H9 (cell line): Measurements from ENCODE around the gene SRRD. TPM values are rescaled to one million over a fixed set of nuclear protein-coding genes. Genes with fewer than 3 reads are reported as not detected.

Source experiments
- DNase-seq: peaks from one replicate; pipeline ENCODE4 v3.0.0-alpha.2; 2017
- H2AFZ ChIP-seq: one replicate; pipeline ENCODE4 v1.6.1; 2013; ENCODE audit warnings: mild to moderate bottlenecking, low read length, control low read depth, moderate library complexity
- H2AK5ac ChIP-seq: 2 replicates; pipeline ENCODE4 v1.6.1; 2013; ENCODE audit warnings: low read length, control low read depth, mixed read lengths; ENCODE audit not compliant: insufficient read length
- H2BK120ac ChIP-seq: one replicate; pipeline ENCODE4 v1.6.1; 2013; ENCODE audit warnings: low read depth, mild to moderate bottlenecking, low read length, control low read depth, inconsistent platforms; ENCODE audit not compliant: poor library complexity, severe bottlenecking
- H2BK12ac ChIP-seq: 2 replicates; pipeline ENCODE4 v1.6.1; 2013; ENCODE audit warnings: low read length, control low read depth, mixed read lengths, low read depth; ENCODE audit not compliant: insufficient read length
- H2BK15ac ChIP-seq: 2 replicates; pipeline ENCODE4 v1.6.1; 2013; ENCODE audit warnings: low read depth, low read length, control low read depth
- H2BK20ac ChIP-seq: one replicate; pipeline ENCODE4 v1.6.1; 2013; ENCODE audit warnings: low read depth, mild to moderate bottlenecking, low read length, control low read depth, inconsistent platforms; ENCODE audit not compliant: poor library complexity, severe bottlenecking
- H2BK5ac ChIP-seq: 2 replicates; pipeline ENCODE4 v1.6.1; 2013; ENCODE audit warnings: low read length, control low read depth, mixed read lengths; ENCODE audit not compliant: insufficient read length
- H3K14ac ChIP-seq: 2 replicates; pipeline ENCODE4 v1.6.1; 2013; ENCODE audit warnings: low read length, control low read depth; ENCODE audit not compliant: insufficient read depth
- H3K18ac ChIP-seq: 2 replicates; pipeline ENCODE4 v1.6.1; 2013; ENCODE audit warnings: low read depth, mild to moderate bottlenecking, mixed read lengths, low read length, control low read depth; ENCODE audit not compliant: insufficient read length
- H3K23ac ChIP-seq: 2 replicates; pipeline ENCODE4 v1.6.1; 2013; ENCODE audit warnings: low read length, control low read depth, mixed read lengths, low read depth; ENCODE audit not compliant: insufficient read length
- H3K23me2 ChIP-seq: 2 replicates; pipeline ENCODE4 v1.6.1; 2013; ENCODE audit warnings: low read depth, mild to moderate bottlenecking, mixed read lengths, low read length, control low read depth; ENCODE audit not compliant: insufficient read length, poor library complexity, severe bottlenecking
- H3K27ac ChIP-seq: 2 replicates; pipeline ENCODE4 v1.5.1; 2013; ENCODE audit warnings: low read length, control low read depth, mixed read lengths, low read depth; ENCODE audit not compliant: insufficient read length
- H3K27me3 ChIP-seq: 2 replicates; pipeline ENCODE4 v1.6.1; 2013; ENCODE audit warnings: low read length, control low read depth, inconsistent platforms; ENCODE audit not compliant: insufficient read depth
- H3K4ac ChIP-seq: 2 replicates; pipeline ENCODE4 v1.6.1; 2013; ENCODE audit warnings: low read depth, mild to moderate bottlenecking, control low read depth, inconsistent platforms, low read length, moderate library complexity
- H3K4me1 ChIP-seq: 2 replicates; pipeline ENCODE4 v1.6.1; 2013; ENCODE audit warnings: low read length, control low read depth, inconsistent platforms; ENCODE audit not compliant: insufficient read depth
- H3K4me2 ChIP-seq: 2 replicates; pipeline ENCODE4 v1.6.1; 2013; ENCODE audit warnings: low read length, control low read depth, mixed read lengths; ENCODE audit not compliant: insufficient read length, insufficient read depth
- H3K56ac ChIP-seq: 2 replicates; pipeline ENCODE4 v1.6.1; 2013; ENCODE audit warnings: low read depth, mild to moderate bottlenecking, mixed read lengths, low read length, control low read depth; ENCODE audit not compliant: insufficient read length
- H3K79me1 ChIP-seq: 2 replicates; pipeline ENCODE4 v1.6.1; 2013; ENCODE audit warnings: low read depth, mild to moderate bottlenecking, moderate library complexity, low read length, control low read depth, inconsistent platforms; ENCODE audit not compliant: insufficient read depth, poor library complexity, severe bottlenecking
- H3K79me2 ChIP-seq: 2 replicates; pipeline ENCODE4 v1.6.1; 2013; ENCODE audit warnings: low read length, control low read depth, inconsistent platforms; ENCODE audit not compliant: insufficient read depth
- H3K9ac ChIP-seq: 2 replicates; pipeline ENCODE4 v1.6.1; 2013; ENCODE audit warnings: low read length, control low read depth, mixed read lengths; ENCODE audit not compliant: insufficient read length; ENCODE audit errors: extremely low read depth
- H3K9me3 ChIP-seq: one replicate; pipeline ENCODE4 v1.6.1; 2013; ENCODE audit warnings: low read depth, low read length, inconsistent platforms; ENCODE audit not compliant: control insufficient read depth
- H3T11ph ChIP-seq: one replicate; pipeline ENCODE4 v1.6.1; 2013; ENCODE audit warnings: mild to moderate bottlenecking, low read length, control low read depth, inconsistent platforms
- H4K20me1 ChIP-seq: one replicate; pipeline ENCODE4 v1.6.1; 2013; ENCODE audit not compliant: control insufficient read depth, insufficient read length, insufficient read depth
- H4K5ac ChIP-seq: 2 replicates; pipeline ENCODE4 v1.6.1; 2013; ENCODE audit warnings: low read depth, mild to moderate bottlenecking, mixed read lengths, low read length, control low read depth; ENCODE audit not compliant: insufficient read length
- H4K8ac ChIP-seq: replicated peaks from 2 replicates; pipeline ENCODE4 v1.6.1; 2013; ENCODE audit warnings: low read length, control low read depth, mixed read lengths, low read depth; ENCODE audit not compliant: insufficient read length
- H4K91ac ChIP-seq: 2 replicates; pipeline ENCODE4 v1.6.1; 2013; ENCODE audit warnings: low read depth, mild to moderate bottlenecking, moderate library complexity, mixed read lengths, low read length, control low read depth; ENCODE audit not compliant: insufficient read length
- H3K27ac Mint-ChIP-seq, 3 experiments: 2 replicates in 2 of 3; 3 replicates in 1 of 3; pipeline ENCODE4 v1.8.0; 2020 to 2021; ENCODE audit warnings: mixed read lengths in 3 of 3, mild to moderate bottlenecking in 1 of 3, moderate library complexity in 1 of 3
- H3K27me3 Mint-ChIP-seq: 2 replicates; pipeline ENCODE4 v1.8.0; 2021; ENCODE audit warnings: low read depth, mild to moderate bottlenecking, moderate library complexity, mixed read lengths
- H3K36me3 Mint-ChIP-seq, 3 experiments: 2 replicates in 2 of 3; 3 replicates in 1 of 3; pipeline ENCODE4 v1.8.0; 2020 to 2021; ENCODE audit warnings: low read depth in 3 of 3, mixed read lengths in 3 of 3; ENCODE audit not compliant: insufficient read depth in 1 of 3
- H3K4me1 Mint-ChIP-seq, 2 experiments: 2 replicates each; pipeline ENCODE4 v1.8.0; 2020; ENCODE audit warnings: mixed read lengths in 2 of 2
- H3K4me3 Mint-ChIP-seq, 2 experiments: 2 replicates in 1 of 2; 3 replicates in 1 of 2; pipeline ENCODE4 v1.8.0; 2020 to 2021; ENCODE audit warnings: mild to moderate bottlenecking in 2 of 2, mixed read lengths in 2 of 2, moderate library complexity in 1 of 2
- H3K9me3 Mint-ChIP-seq, 2 experiments: 2 replicates in 1 of 2; 3 replicates in 1 of 2; pipeline ENCODE4 v1.8.0; 2020; ENCODE audit warnings: mild to moderate bottlenecking in 2 of 2, mixed read lengths in 2 of 2, moderate library complexity in 1 of 2
- CTCF ChIP-seq: fragments of 200-600 bp; sonication (generic); conservative IDR thresholded peaks from 3 replicates; pipeline ENCODE4 v1.8.0; 2021; ENCODE audit warnings: antibody characterized with exemption, mild to moderate bottlenecking
- whole genome bisulfite sequencing: extraction: QIAGEN DNeasy Blood & Tissue Kit; methylation state at CpG from one replicate; pipeline ENCODE4 v1.1.7; 2013; ENCODE audit warnings: missing lambda C conversion rate, low lambda C conversion rate, mixed read lengths; ENCODE audit not compliant: insufficient read length; ENCODE audit errors: extremely low coverage; 5-methylcytosine and 5-hydroxymethylcytosine counted together
- long read RNA-seq: library from polyadenylated mRNA; unstranded; transcript quantifications from one replicate; pipeline ENCODE4 v2.0.0, GENCODE V29; 2020
- total RNA-seq: library from RNA; stranded (reverse); gene quantifications from 2 replicates; pipeline ENCODE4 v1.2.1, GENCODE V29; 2021

The SRRD gene
- total RNA-seq = 32.2 and 36.0 TPM in 2 replicates
- long read RNA-seq, full-length matches to known transcripts = 3 of 7 reads
- long read RNA-seq, partial matches to known transcripts = 0 of 7 reads
- long read RNA-seq, other reads (novel, unspliced or antisense) = 4 of 7 reads

GRCh38 chr22:26483439-26484359, at the start of gene SRRD, which contains the start of gene HPS4:
SRRD (plus strand) TSS chr22:26483877; CDS start chr22:26483891, 14 bp downstream.
HPS4 (minus strand) TSS chr22:26483783; CDS start chr22:26481762, 2,021 bp downstream.
- peaks cover 3% of the 10 kb centered on the region; the same call in 1 of the 2 replicates for H3K79me2 ChIP-seq

More at GRCh38 chr22:26483439-26484359, at the start of gene SRRD, which contains the start of gene HPS4:
- Histone ChIP-seq H3K56ac (no peak within 1 kb of the TSS), H2AFZ (no peak within 1 kb of the TSS), H2BK20ac (no peak within 1 kb of the TSS), H3T11ph (no peak within 1 kb of the TSS), H3K14ac (peak within 1 kb of the TSS; percentile 86), H4K8ac (no peak within 1 kb of the TSS), H4K20me1 (no peaks in the 10 kb centered on the region), H2BK5ac (no peak within 1 kb of the TSS), H3K27me3 (no peaks in the 10 kb centered on the region), H3K18ac (peak within 1 kb of the TSS; percentile 83), H2AK5ac (no peak within 1 kb of the TSS), H3K9ac (peak within 1 kb of the TSS; percentile 87), H3K4me1 (no peaks in the 10 kb centered on the region; the same call in 1 of the 2 replicates), H3K4ac (no peak within 1 kb of the TSS), H3K27ac (no peak within 1 kb of the TSS), H3K4me2 (peak within 1 kb of the TSS; percentile 94), H3K23ac (no peak within 1 kb of the TSS), H2BK15ac (no peak within 1 kb of the TSS), H2BK120ac (no peak within 1 kb of the TSS), H2BK12ac (no peak within 1 kb of the TSS), H3K79me1 (peaks cover 10% of the 10 kb centered on the region), H4K91ac (no peak within 1 kb of the TSS), H3K23me2 (no peaks in the 10 kb centered on the region), H4K5ac (no peak within 1 kb of the TSS), H3K9me3 (no peaks in the 10 kb centered on the region)
- peaks cover 7 to 31% (median 28%) of the 10 kb centered on the region in 3 experiments; a peak in 6 of 7 replicates for H3K36me3 Mint-ChIP-seq
- WGBS = no CpG with 5 or more reads among the region's 85 CpGs
- DNase-seq = peak; percentile 92
- H3K4me3 Mint-ChIP-seq = peak within 1 kb of the TSS; percentile 96 to 98
- no peak for TF ChIP-seq CTCF
- no peaks in the 10 kb centered on the region; a peak in 1 of 5 replicates for H3K9me3 Mint-ChIP-seq
- H3K27me3 Mint-ChIP-seq = no peaks in the 10 kb centered on the region
- H3K27ac Mint-ChIP-seq = peak within 1 kb of the TSS; percentile 99 to 100 (median 100)
- H3K4me1 Mint-ChIP-seq = peaks cover 43 to 44% of the 10 kb centered on the region in 2 experiments
